HL-60 (cell line): ENCODE measurements around the gene ACAD10.
"Not testable (repeated sequence)": the region's sequence is repeated elsewhere in the genome, so short reads cannot be mapped to it uniquely, and the experiment has no call there.

Experiments used
- DNase-seq, 2 experiments: peaks; one replicate each; pipeline ENCODE4 v3.0.0-alpha.2; 2010 to 2020; ENCODE audit warnings: low read depth in 1 of 2, low spot score in 1 of 2
- H3K27ac ChIP-seq: fragments of 250-450 bp; sonication (Bioruptor Pico); replicated peaks from 2 replicates; pipeline ENCODE4 v1.5.1; 2020; ENCODE audit warnings: mild to moderate bottlenecking, moderate library complexity
- H3K27me3 ChIP-seq: fragments of 250-450 bp; sonication (Bioruptor Pico); 2 replicates; pipeline ENCODE4 v1.5.1; 2021; ENCODE audit warnings: mild to moderate bottlenecking, moderate library complexity; ENCODE audit not compliant: insufficient read depth, poor library complexity, severe bottlenecking
- H3K4me3 ChIP-seq: replicated peaks from 2 replicates; pipeline ENCODE4 v1.5.1; 2011; ENCODE audit warnings: mild to moderate bottlenecking, control low read depth, low read length; ENCODE audit not compliant: insufficient read depth
- GABPA ChIP-seq: IDR thresholded peaks from 2 replicates; pipeline ENCODE4 v1.6.1; 2012; ENCODE audit warnings: low read depth
- POLR2AphosphoS5 ChIP-seq: IDR thresholded peaks from 2 replicates; pipeline ENCODE4 v1.6.1; 2012; ENCODE audit warnings: low read depth
- SPI1 ChIP-seq: IDR thresholded peaks from 2 replicates; pipeline ENCODE4 v1.6.1; 2012; ENCODE audit warnings: low read depth, mild to moderate bottlenecking, borderline replicate concordance
- TF ChIP-seq, protein P1 (sequence below): IDR thresholded peaks from 2 replicates; pipeline ENCODE4 v1.6.1; 2012; ENCODE audit warnings: low read depth; ENCODE audit not compliant: insufficient replicate concordance
- TF ChIP-seq, protein P2 (sequence below): IDR thresholded peaks from one replicate; pipeline ENCODE4 v1.5.1; 2011; ENCODE audit warnings: low read length, control low read depth, inconsistent platforms; ENCODE audit not compliant: insufficient read depth

ACAD10 gene

DNA sequence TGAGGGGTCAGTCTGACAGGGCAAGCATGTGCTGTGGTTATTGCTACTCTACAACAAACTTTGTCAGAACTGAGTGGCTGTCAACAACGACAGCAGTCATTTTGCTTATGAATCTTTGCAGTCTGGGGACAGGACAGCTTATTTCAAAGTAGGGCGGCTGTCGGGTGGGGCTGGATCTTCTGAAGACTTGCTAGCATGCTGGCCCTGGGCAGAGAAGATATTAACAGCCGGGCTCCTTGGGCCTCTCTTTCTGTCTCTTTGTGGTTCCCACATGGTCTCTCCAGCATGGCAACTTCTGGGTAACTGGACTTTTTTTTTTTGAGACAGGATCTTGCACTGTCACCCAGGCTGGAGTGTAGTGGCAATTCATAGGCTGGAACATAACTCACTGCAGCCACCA, 46.9 kb downstream of the ACAD10 start:
- DNase-seq: no peak
- H3K27ac ChIP-seq: no peak overlapping the region
- TF ChIP-seq, protein P1, sequence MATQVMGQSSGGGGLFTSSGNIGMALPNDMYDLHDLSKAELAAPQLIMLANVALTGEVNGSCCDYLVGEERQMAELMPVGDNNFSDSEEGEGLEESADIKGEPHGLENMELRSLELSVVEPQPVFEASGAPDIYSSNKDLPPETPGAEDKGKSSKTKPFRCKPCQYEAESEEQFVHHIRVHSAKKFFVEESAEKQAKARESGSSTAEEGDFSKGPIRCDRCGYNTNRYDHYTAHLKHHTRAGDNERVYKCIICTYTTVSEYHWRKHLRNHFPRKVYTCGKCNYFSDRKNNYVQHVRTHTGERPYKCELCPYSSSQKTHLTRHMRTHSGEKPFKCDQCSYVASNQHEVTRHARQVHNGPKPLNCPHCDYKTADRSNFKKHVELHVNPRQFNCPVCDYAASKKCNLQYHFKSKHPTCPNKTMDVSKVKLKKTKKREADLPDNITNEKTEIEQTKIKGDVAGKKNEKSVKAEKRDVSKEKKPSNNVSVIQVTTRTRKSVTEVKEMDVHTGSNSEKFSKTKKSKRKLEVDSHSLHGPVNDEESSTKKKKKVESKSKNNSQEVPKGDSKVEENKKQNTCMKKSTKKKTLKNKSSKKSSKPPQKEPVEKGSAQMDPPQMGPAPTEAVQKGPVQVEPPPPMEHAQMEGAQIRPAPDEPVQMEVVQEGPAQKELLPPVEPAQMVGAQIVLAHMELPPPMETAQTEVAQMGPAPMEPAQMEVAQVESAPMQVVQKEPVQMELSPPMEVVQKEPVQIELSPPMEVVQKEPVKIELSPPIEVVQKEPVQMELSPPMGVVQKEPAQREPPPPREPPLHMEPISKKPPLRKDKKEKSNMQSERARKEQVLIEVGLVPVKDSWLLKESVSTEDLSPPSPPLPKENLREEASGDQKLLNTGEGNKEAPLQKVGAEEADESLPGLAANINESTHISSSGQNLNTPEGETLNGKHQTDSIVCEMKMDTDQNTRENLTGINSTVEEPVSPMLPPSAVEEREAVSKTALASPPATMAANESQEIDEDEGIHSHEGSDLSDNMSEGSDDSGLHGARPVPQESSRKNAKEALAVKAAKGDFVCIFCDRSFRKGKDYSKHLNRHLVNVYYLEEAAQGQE: no peak
- TF ChIP-seq SPI1 (no peak), POLR2AphosphoS5 (no peak), GABPA (no peak)
- TF ChIP-seq, protein P2, sequence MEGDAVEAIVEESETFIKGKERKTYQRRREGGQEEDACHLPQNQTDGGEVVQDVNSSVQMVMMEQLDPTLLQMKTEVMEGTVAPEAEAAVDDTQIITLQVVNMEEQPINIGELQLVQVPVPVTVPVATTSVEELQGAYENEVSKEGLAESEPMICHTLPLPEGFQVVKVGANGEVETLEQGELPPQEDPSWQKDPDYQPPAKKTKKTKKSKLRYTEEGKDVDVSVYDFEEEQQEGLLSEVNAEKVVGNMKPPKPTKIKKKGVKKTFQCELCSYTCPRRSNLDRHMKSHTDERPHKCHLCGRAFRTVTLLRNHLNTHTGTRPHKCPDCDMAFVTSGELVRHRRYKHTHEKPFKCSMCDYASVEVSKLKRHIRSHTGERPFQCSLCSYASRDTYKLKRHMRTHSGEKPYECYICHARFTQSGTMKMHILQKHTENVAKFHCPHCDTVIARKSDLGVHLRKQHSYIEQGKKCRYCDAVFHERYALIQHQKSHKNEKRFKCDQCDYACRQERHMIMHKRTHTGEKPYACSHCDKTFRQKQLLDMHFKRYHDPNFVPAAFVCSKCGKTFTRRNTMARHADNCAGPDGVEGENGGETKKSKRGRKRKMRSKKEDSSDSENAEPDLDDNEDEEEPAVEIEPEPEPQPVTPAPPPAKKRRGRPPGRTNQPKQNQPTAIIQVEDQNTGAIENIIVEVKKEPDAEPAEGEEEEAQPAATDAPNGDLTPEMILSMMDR: no peak
- no peak overlapping the region for H3K4me3 ChIP-seq
- H3K27me3 ChIP-seq: no peaks in the 10 kb centered on the region

DNA sequence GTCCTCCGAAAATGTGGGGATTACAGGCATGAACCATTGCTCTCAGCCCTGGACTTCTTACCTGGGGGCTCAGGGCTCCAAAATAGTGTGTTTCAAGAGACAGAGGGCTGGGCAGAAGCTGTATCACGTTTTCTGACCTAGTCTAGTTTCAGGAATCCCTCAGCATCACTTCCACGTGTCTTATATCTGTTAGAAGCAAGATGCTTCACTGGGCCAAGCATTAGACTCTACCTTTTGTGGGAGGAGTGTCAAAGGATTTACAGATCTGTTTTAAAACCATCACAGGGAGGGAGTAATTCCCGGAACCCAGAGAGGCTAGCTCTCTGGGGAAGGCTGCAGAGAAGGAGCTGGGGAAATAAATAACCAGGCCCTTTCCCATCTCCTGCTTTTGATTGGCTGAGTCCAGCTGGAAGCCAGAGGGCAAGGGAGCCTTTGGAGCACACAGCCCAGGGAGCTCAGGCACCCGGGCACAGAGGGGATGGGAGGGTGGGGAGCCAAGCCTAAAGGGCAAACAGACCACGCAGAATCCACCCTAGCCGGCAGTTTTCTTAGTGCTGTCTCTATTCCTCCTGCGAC, 47.6 kb downstream of the ACAD10 start:
- TF ChIP-seq, protein P1: no peak
- no peak for TF ChIP-seq GABPA
- TF ChIP-seq SPI1: no peak
- TF ChIP-seq, protein P2: no peak
- TF ChIP-seq POLR2AphosphoS5: no peak
- Histone ChIP-seq H3K4me3 (no peak overlapping the region), H3K27ac (no peak overlapping the region), H3K27me3 (no peaks in the 10 kb centered on the region)
- no peak for DNase-seq

DNA sequence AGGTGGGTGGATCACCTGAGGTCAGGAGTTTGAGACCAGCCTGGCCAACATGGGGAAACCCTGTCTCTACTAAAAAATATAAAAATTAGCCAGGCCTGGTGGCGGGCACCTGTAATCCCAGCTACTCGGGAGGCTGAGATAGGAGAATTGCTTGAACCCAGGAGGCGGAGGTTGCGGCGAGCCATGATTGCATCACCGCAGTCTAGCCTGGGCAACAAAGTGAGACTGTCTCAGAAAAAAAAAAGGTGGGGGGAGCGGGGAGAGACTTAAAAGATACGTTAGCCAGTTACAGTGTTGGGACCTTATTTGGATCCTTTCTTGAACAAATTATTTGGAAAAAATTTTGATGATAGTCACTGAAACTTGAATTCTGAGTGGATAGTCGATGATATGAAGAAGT, 53.7 kb downstream of the ACAD10 start:
- not testable (repeated sequence) for DNase-seq, H3K27me3 ChIP-seq, H3K4me3 ChIP-seq, H3K27ac ChIP-seq

DNA sequence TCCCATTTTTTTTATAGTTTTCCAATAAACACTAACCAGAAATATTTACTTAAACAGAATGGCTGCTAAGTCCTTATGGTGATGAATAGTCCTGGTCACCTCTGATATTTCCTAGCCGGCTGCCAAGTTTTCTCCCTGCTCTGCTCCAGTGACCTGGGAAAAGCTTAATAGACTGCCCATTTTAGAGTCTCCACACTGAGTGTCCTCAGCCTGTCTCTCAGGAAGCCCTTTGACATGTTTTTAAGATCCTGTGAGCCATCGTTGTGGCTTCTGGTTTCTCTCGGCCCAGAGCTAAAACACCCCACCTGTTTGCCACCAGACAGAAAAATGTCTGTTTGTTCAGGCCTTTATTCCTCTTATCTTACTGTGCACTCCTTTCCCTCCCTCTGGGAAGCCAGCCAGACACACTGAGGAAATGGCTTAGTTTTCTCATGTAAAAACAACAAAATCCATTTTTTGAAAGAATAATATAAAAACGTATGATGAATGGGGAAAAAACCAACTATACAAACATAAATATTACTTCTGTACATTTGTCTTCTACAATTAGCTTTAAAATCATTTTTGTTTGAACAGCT, 55.5 kb downstream of the ACAD10 start:
- no peak overlapping the region for H3K27ac ChIP-seq
- no peaks in the 10 kb centered on the region for H3K27me3 ChIP-seq
- H3K4me3 ChIP-seq: no peak overlapping the region
- TF ChIP-seq, protein P1: no peak
- no peak for TF ChIP-seq GABPA
- TF ChIP-seq, protein P2: no peak
- no peak for TF ChIP-seq POLR2AphosphoS5
- no peak for TF ChIP-seq SPI1
- DNase-seq: no peak
